Cerebellar cortex (tissue), 1 donor: ENCODE data around the gene CHGA.

Source experiments
- DNase-seq: peaks from one replicate; pipeline ENCODE4 v3.0.0-alpha.2; 2015; ENCODE audit warnings: low spot score

Gene CHGA

DNA sequence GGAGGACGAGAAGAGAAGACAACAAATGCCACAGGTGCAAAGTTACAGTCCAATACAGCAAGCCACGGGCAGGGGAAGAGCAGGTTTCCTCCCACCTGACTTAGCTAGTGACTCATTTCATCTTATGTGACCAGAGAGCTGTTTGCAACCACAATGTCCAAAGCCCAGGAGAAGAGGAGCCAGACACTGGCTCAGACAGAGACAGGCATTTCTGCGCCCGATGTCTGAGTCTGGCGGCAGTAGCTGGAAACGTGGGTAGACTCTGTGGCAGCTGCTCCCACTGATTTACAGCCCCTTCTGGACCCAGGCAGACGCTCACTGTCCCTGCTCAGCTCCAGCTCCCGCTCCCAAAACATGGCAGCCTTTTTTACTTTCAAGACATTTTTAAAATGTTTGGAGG, 60.0 kb downstream of the CHGA start:
- DNase-seq = no peak

DNA sequence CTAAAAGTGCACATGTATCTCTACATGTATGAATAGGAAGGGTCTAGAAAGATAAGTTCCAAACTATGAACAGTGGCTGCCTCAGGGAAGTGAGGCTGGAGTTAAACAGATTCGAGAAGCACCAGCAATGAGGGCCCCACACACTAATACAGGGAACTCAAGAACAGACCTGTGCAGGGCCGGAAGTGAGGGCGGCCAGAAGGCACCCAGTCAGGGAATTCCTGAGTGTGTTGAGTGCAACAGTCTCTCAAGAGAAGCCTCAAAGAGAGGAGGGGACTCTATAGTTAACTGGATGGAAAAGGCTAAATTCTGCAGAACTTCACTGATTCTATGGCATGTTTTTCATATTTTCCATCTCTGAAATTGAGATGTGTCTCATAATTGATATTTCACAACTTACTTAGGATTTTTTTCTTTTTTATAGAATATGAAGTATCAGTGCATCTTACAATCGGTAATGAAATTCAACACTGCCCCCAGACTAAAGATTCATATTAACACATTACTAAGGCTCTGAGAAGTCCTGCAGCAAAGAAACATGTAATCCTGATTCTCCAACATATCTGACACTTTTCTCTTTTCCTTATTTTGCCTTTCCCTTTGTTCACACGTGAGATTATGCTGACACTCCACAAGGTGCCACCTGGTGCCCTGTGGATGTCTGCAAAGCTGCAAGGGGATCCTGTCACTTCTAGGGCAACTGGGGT, 61.3 kb downstream of the CHGA start:
- no peak for DNase-seq
